Breast epithelium (tissue), 4 donors: Measurements from ENCODE around the gene KNOP1. TPM values are rescaled to one million over a fixed set of nuclear protein-coding genes. Genes with fewer than 3 reads are reported as not detected.
A peak's percentile ranks its signal among the peaks of the same experiment; 100 is the strongest.
"Not testable (repeated sequence)": the region's sequence is repeated elsewhere in the genome, so short reads cannot be mapped to it uniquely, and the experiment has no call there.

ENCODE experiments used
- DNase-seq, 2 donors: peaks; one replicate each; pipeline ENCODE4 v3.0.0-alpha.2; 2019; ENCODE audit warnings: low spot score in 2 of 2
- H3K27ac ChIP-seq, 2 donors: fragments of 200-600 bp; sonication (generic) in 1 of 2; one replicate each; pipeline ENCODE4 v1.5.1; 2016 to 2019; ENCODE audit warnings: mild to moderate bottlenecking in 1 of 2
- H3K27me3 ChIP-seq, 2 donors: fragments of 200-600 bp; sonication (generic) in 1 of 2; one replicate each; pipeline versions ENCODE4 v1.5.1 to v1.6.0; 2017 to 2019; ENCODE audit warnings: control low read depth in 1 of 2, mild to moderate bottlenecking in 1 of 2
- H3K36me3 ChIP-seq: fragments of 200-600 bp; one replicate; pipeline ENCODE4 v1.5.1; 2019
- H3K4me1 ChIP-seq, 2 donors: fragments of 200-600 bp; sonication (generic); one replicate each; pipeline ENCODE4 v1.5.1; 2016 to 2019; ENCODE audit warnings: control low read depth in 1 of 2
- H3K4me3 ChIP-seq, 3 donors: fragments of 200-600 bp; sonication (generic); 1 replicate in 2 of 3; 2 replicates in 1 of 3; pipeline ENCODE4 v1.5.1; 2016 to 2019; ENCODE audit warnings: mild to moderate bottlenecking in 3 of 3, moderate library complexity in 2 of 3
- H3K9me3 ChIP-seq, 2 donors: fragments of 200-600 bp; sonication (generic) in 1 of 2; one replicate each; pipeline ENCODE4 v1.5.1; 2016 to 2019; ENCODE audit warnings: control low read depth in 1 of 2
- CTCF ChIP-seq, 3 donors: fragments of 450-650 bp; IDR thresholded peaks; one replicate each; pipeline ENCODE4 v1.5.1; 2016 to 2017; ENCODE audit warnings: antibody characterized with exemption in 3 of 3, mild to moderate bottlenecking in 3 of 3, moderate library complexity in 3 of 3
- POLR2A ChIP-seq: fragments of 450-650 bp; IDR thresholded peaks from one replicate; pipeline ENCODE4 v1.6.1; 2016; ENCODE audit warnings: antibody characterized with exemption, mild to moderate bottlenecking, moderate library complexity
- POLR2AphosphoS5 ChIP-seq, 3 donors: sonication (generic); formaldehyde crosslinking; IDR thresholded peaks; one replicate each; pipeline ENCODE4 v1.6.1; 2017; ENCODE audit warnings: antibody characterized with exemption in 3 of 3
- intact Hi-C: fragments of 100-400 bp; cut with DNase I; formaldehyde crosslinking; loops from one replicate; pipeline ENCODE4 v1.15.1; 2023; ENCODE audit warnings: low total_unique reads
- total RNA-seq, 3 donors: library from RNA; depleted of rRNA; stranded (reverse); fragments of >200 nt; gene quantifications; one replicate each; pipeline ENCODE4 v1.1.0, GENCODE V29; 2016

KNOP1 gene
- total RNA-seq, 3 donors from 2014 or later: 12.3 to 15.4 (median 13.0) TPM

GRCh38 chr16:19717314-19717713, 713 bp downstream of the KNOP1 start:
- no peak for DNase-seq
- TF ChIP-seq CTCF (IDR thresholded peaks at IDR 0.05) (no peak), POLR2AphosphoS5 (IDR thresholded peaks at IDR 0.05) (no peak), POLR2A (no peak)
- H3K9me3 ChIP-seq: no peaks in the 10 kb centered on the region
- peaks cover 5 to 24% of the 10 kb centered on the region in 2 donors for H3K4me1 ChIP-seq
- no peaks in the 10 kb centered on the region for H3K36me3 ChIP-seq
- H3K27ac ChIP-seq: peak overlapping the region; percentile 76 to 94
- intact Hi-C loops: loop anchor here (10.0 kb wide), 1 partner anchor 167 kb away; the partner anchor contains the start of gene GPRC5B
- H3K4me3 ChIP-seq: peak overlapping the region; percentile 69 to 99 (median 88)
- H3K27me3 ChIP-seq: no peaks in the 10 kb centered on the region

DNA sequence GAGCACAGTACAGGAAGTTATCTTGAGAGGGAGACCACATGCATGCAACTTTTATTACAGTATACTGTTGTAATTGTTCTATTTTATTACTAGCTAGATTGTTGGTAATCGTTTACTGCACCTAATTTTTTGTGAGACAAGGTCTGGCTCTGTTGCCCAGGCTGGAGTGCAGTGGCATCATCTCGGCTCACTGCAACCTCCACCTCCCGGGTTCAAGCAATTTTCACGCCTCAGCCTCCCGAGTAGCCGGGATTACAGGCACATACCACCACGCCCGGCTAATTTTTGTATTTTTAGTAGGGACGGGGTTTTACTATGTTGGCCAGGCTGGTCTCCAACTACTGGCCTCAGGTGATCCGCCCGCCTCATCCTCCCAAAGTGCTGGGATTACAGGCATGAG, 1.3 kb downstream of the KNOP1 start:
- H3K4me1 ChIP-seq: peaks cover 5 to 24% of the 10 kb centered on the region in 2 donors
- H3K36me3 ChIP-seq, DNase-seq, H3K9me3 ChIP-seq, H3K27me3 ChIP-seq: not testable (repeated sequence)
- intact Hi-C loops: loop anchor here (10.0 kb wide), 1 partner anchor 168 kb away; the partner anchor contains the start of gene GPRC5B
- H3K4me3 ChIP-seq: peak overlapping the region; percentile 69 to 99 (median 88)
- H3K27ac ChIP-seq: peak overlapping the region in 1 of 2 donors; percentile 76

GRCh38 chr16:19716183-19716582, 1.8 kb downstream of the KNOP1 start:
- Histone ChIP-seq H3K27me3 (no peaks in the 10 kb centered on the region), H3K4me1 (peaks cover 5 to 24% of the 10 kb centered on the region in 2 donors), H3K9me3 (no peaks in the 10 kb centered on the region), H3K27ac (no peak overlapping the region), H3K4me3 (peak overlapping the region in 1 of 3 donors; percentile 99), H3K36me3 (no peaks in the 10 kb centered on the region)
- no peak for DNase-seq
- intact Hi-C loops: loop anchor here (10.0 kb wide), 1 partner anchor 169 kb away; the partner anchor contains the start of gene GPRC5B
- TF ChIP-seq CTCF (IDR thresholded peaks at IDR 0.05) (no peak), POLR2AphosphoS5 (IDR thresholded peaks at IDR 0.05) (no peak), POLR2A (no peak)

- no peak overlapping the region for H3K27ac ChIP-seq
- DNase-seq: no peak
- H3K36me3 ChIP-seq: no peaks in the 10 kb centered on the region
- no peak overlapping the region for H3K4me3 ChIP-seq
- no peaks in the 10 kb centered on the region for H3K27me3 ChIP-seq
- no peak for TF ChIP-seq POLR2A
- TF ChIP-seq POLR2AphosphoS5 (IDR thresholded peaks at IDR 0.05): no peak
- no peak for TF ChIP-seq CTCF (IDR thresholded peaks at IDR 0.05)
- H3K4me1 ChIP-seq: peaks cover 5 to 24% of the 10 kb centered on the region in 2 donors
- no peaks in the 10 kb centered on the region for H3K9me3 ChIP-seq
- intact Hi-C loops: loop anchor here (10.0 kb wide), 1 partner anchor 169 kb away; the partner anchor contains the start of gene GPRC5B
Measured at GRCh38 chr16:19715566-19715965, 2.5 kb downstream of the KNOP1 start.

DNA sequence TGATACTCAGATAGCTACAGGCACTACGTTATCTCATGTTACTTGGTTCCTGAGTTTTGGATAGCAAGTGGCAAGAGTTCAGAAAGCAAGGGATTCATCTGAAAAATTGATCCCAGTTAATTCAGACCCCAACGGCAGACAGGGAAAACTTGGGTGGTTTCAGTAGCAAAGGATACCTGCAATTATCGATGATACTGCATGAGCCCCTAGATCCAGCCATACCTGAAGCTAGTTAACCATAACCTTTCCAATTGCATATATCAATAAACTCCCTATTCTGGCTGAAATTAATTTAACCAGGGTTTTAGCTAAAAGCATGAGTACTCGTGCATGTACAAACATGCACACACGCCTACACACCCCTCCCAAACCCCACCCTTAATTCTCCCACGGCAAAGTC, 4.3 kb downstream of the KNOP1 start:
- DNase-seq: no peak
- H3K27me3 ChIP-seq: no peaks in the 10 kb centered on the region
- H3K9me3 ChIP-seq: no peaks in the 10 kb centered on the region
- intact Hi-C loops: loop anchor here (10.0 kb wide), 1 partner anchor 171 kb away; the partner anchor contains the start of gene GPRC5B
- TF ChIP-seq CTCF (IDR thresholded peaks at IDR 0.05) (no peak), POLR2A (no peak), POLR2AphosphoS5 (IDR thresholded peaks at IDR 0.05) (no peak)
- H3K4me1 ChIP-seq: peaks cover 5 to 18% of the 10 kb centered on the region in 2 donors
- H3K27ac ChIP-seq: no peak overlapping the region
- H3K4me3 ChIP-seq: no peak overlapping the region
- no peaks in the 10 kb centered on the region for H3K36me3 ChIP-seq
